HepG2 (cell line): Measurements from ENCODE around the gene GPHN. TPM values are rescaled to one million over a fixed set of nuclear protein-coding genes. Genes with fewer than 3 reads are reported as not detected.

Source experiments
- ATAC-seq: fragments of 200-7000 bp; cut with Tn5 transposase; 3 replicates; pipeline ENCODE4 v1.9.1; 2020; ENCODE audit warnings: mild to moderate bottlenecking, moderate library complexity
- BruUV-seq: library from RNA; stranded (reverse); fragments of 400-500 nt; replicated peaks from 2 replicates; lab custom pipeline; 2021; lab: Mats Ljungman, UMichigan
- CTCF ChIA-PET: fragments of 300-600 bp; formaldehyde crosslinking; extraction: SDS; loops from one replicate; lab custom pipeline; 2021; ENCODE audit warnings: low total read pairs, inconsistent platforms, low intra/inter-chr PET ratio; lab: Yijun Ruan, JAX
- POLR2A ChIA-PET: fragments of 350-600 bp; sonication (Branson Sonifier 250); formaldehyde crosslinking; loops from one replicate; lab custom pipeline; 2020; ENCODE audit warnings: antibody characterized with exemption, inconsistent platforms; lab: Yijun Ruan, JAX
- DNase-seq: peaks from one replicate; pipeline ENCODE4 v3.0.0-alpha.2; 2015; ENCODE audit warnings: low spot score
- FAIRE-seq: peaks from 3 replicates; lab custom pipeline; 2011; peaks lifted over from hg19 to GRCh38; lab: Jason Lieb, UNC
- H2AFZ ChIP-seq: one replicate; pipeline ENCODE4 v1.6.1; 2011; ENCODE audit warnings: low read length, inconsistent platforms
- H3K27ac ChIP-seq: fragments of 300-600 bp; 3 replicates; pipeline ENCODE4 v1.8.0; 2011; ENCODE audit warnings: mixed run types, mild to moderate bottlenecking, mixed read lengths, low read length, inconsistent platforms; ENCODE audit not compliant: insufficient read depth; ENCODE audit errors: extremely low read length
- H3K27me3 ChIP-seq, 2 experiments: fragments of 200-600 bp in 1 of 2; 2 replicates in 1 of 2; 3 replicates in 1 of 2; pipeline versions ENCODE4 v1.6.0 to v1.8.0; 2011; ENCODE audit warnings: low read length in 2 of 2, mild to moderate bottlenecking in 2 of 2, moderate library complexity in 2 of 2, inconsistent platforms in 1 of 2; ENCODE audit not compliant: insufficient read depth in 2 of 2, control insufficient read depth in 1 of 2
- H3K36me3 ChIP-seq, 2 experiments: fragments of 200-600 bp in 1 of 2; replicated peaks in 1 of 2; 2 replicates in 1 of 2; 3 replicates in 1 of 2; pipeline versions ENCODE4 v1.5.1 to v1.8.0; 2011; ENCODE audit warnings: low read length in 2 of 2, inconsistent platforms in 1 of 2; ENCODE audit not compliant: insufficient read depth in 2 of 2, control insufficient read depth in 1 of 2
- H3K4me1 ChIP-seq: 2 replicates; pipeline ENCODE4 v1.5.1; 2012; ENCODE audit warnings: low read length, inconsistent platforms; ENCODE audit not compliant: insufficient read depth
- H3K4me2 ChIP-seq: 2 replicates; pipeline ENCODE4 v1.6.0; 2011; ENCODE audit warnings: low read depth, low read length, inconsistent platforms
- H3K4me3 ChIP-seq, 3 experiments: fragments of 200-600 bp in 1 of 3; sonication (generic), shearing (Covaris generic) in 1 of 3; replicated peaks in 1 of 3; 2 replicates each; pipeline ENCODE4 v1.5.1; 2011 to 2016; ENCODE audit warnings: low read length in 3 of 3, inconsistent platforms in 2 of 3, low read depth in 2 of 3, mild to moderate bottlenecking in 2 of 3, control low read depth in 1 of 3, mixed read lengths in 1 of 3; ENCODE audit not compliant: insufficient read depth in 1 of 3
- H3K79me2 ChIP-seq: one replicate; pipeline ENCODE4 v1.6.1; 2011; ENCODE audit warnings: low read length, inconsistent platforms; ENCODE audit not compliant: insufficient read depth
- H3K9ac ChIP-seq: 2 replicates; pipeline ENCODE4 v1.6.0; 2011; ENCODE audit warnings: mild to moderate bottlenecking, low read depth, low read length, inconsistent platforms; ENCODE audit not compliant: insufficient read depth
- H3K9me3 ChIP-seq: 2 replicates; pipeline ENCODE4 v1.5.1; 2012; ENCODE audit warnings: mild to moderate bottlenecking, low read length
- H4K20me1 ChIP-seq: 2 replicates; pipeline ENCODE4 v1.6.0; 2011; ENCODE audit warnings: inconsistent platforms, mild to moderate bottlenecking, low read length, moderate library complexity; ENCODE audit not compliant: insufficient read depth
- CCAR2 ChIP-seq: fragments of 200-400 bp; formaldehyde crosslinking; optimal IDR thresholded peaks from 2 replicates; pipeline ENCODE3; 2018; ENCODE audit warnings: low read depth, mild to moderate bottlenecking, low read length, moderate library complexity
- ERF ChIP-seq: IDR thresholded peaks from 2 replicates; pipeline ENCODE4 v1.6.1; 2018; ENCODE audit warnings: missing biosample characterization, missing genetic modification reagents
- KDM5B ChIP-seq: sonication (generic); formaldehyde crosslinking; IDR thresholded peaks from 2 replicates; pipeline ENCODE4 v1.4.0; 2020; ENCODE audit warnings: missing genetic modification reagents, mild to moderate bottlenecking, borderline replicate concordance
- RAD21 ChIP-seq: fragments of 450-650 bp; formaldehyde crosslinking; IDR thresholded peaks from 2 replicates; pipeline ENCODE4 v1.5.0; 2020; ENCODE audit warnings: mild to moderate bottlenecking
- SMC3 ChIP-seq: IDR thresholded peaks from 2 replicates; pipeline ENCODE4 v1.6.1; 2011; ENCODE audit warnings: low read length, improper control_type of control experiment
- SP140L ChIP-seq: sonication (generic); formaldehyde crosslinking; IDR thresholded peaks from 2 replicates; pipeline ENCODE4 v1.4.0; 2020; ENCODE audit warnings: missing genetic modification reagents, borderline replicate concordance
- TAF15 ChIP-seq: fragments of 200-400 bp; formaldehyde crosslinking; IDR thresholded peaks from one replicate; pipeline ENCODE4 v1.6.1; 2018; ENCODE audit warnings: mild to moderate bottlenecking, low read depth, low read length; ENCODE audit not compliant: poor library complexity, severe bottlenecking
- TEAD3 ChIP-seq: optimal IDR thresholded peaks from 2 replicates; pipeline ENCODE3; 2016; ENCODE audit warnings: borderline replicate concordance
- ZBTB40 ChIP-seq, 2 experiments: fragments of 450-650 bp in 1 of 2; sonication (generic) in 1 of 2; formaldehyde crosslinking in 1 of 2; IDR thresholded peaks; 2 replicates each; pipeline versions ENCODE4 v1.6.1 to v1.8.0; 2016 to 2022; ENCODE audit warnings: antibody characterized with exemption in 1 of 2, mild to moderate bottlenecking in 1 of 2, missing genetic modification reagents in 1 of 2
- WGBS: methylation state at CpG from one replicate; pipeline ENCODE4 v1.1.6; 2017; ENCODE audit warnings: low lambda C conversion rate; 5-methylcytosine and 5-hydroxymethylcytosine counted together
- in situ Hi-C: cut with HindIII; loops from 2 replicates; pipeline ENCODE4 v1.10.0; 2017; ENCODE audit warnings: low pct_unique_long_range_greater_than_20kb; ENCODE audit not compliant: extremely low pct_ligation_motif_present
- intact Hi-C: fragments of 100-400 bp; cut with micrococcal nuclease; formaldehyde crosslinking; loops from one replicate; pipeline ENCODE4 v1.10.0; 2022; ENCODE audit not compliant: unreplicated experiment
- polyA plus RNA-seq, 8 experiments: library from polyadenylated mRNA; depleted of rRNA in 3 of 8; stranded (reverse) in 7 of 8; unstranded in 1 of 8; fragments of >200 nt; fragmentation: Illumina TruSeq in 4 of 8; extraction: Trizol in 4 of 8; gene quantifications; 2 replicates each; pipeline versions ENCODE4 v1.2.1 to v1.2.3, GENCODE V29; 2011 to 2016; ENCODE audit warnings: low read depth in 4 of 8, missing spikeins in 1 of 8, mixed read lengths in 1 of 8; ENCODE audit not compliant: insufficient read depth in 1 of 8
- total RNA-seq, 5 experiments: library from RNA; depleted of rRNA; stranded (reverse); fragments of >200 nt; fragmentation: Illumina TruSeq; extraction: Trizol; gene quantifications; 2 replicates each; pipeline ENCODE4 v1.2.3, GENCODE V29; 2016; ENCODE audit warnings: low read depth in 1 of 5
- TF ChIP-seq, protein P1 (sequence below): sonication (generic); formaldehyde crosslinking; IDR thresholded peaks from 2 replicates; pipeline ENCODE4 v1.8.1; 2023; ENCODE audit warnings: mild to moderate bottlenecking, missing genetic modification reagents, borderline replicate concordance
- TF ChIP-seq, protein P2 (sequence below): sonication (generic); formaldehyde crosslinking; IDR thresholded peaks from 2 replicates; pipeline ENCODE4 v1.5.0; 2020; ENCODE audit warnings: mild to moderate bottlenecking, missing genetic modification reagents, moderate library complexity

The GPHN gene
- total and polyA plus RNA-seq, 2 of the 13 experiments (the other 11 are each of a cell fraction or from before 2014, with no cell fraction given) = 12.7 to 19.2 TPM

GRCh38 chr14:67166450-67166853, 658.5 kb downstream of the GPHN start:
- H3K9me3 ChIP-seq = no peaks in the 10 kb centered on the region
- no peak overlapping the region for H3K4me3 ChIP-seq
- H3K27me3 ChIP-seq = no peaks in the 10 kb centered on the region
- H3K4me2 ChIP-seq = no peak overlapping the region
- H3K79me2 ChIP-seq = no peaks in the 10 kb centered on the region
- H4K20me1 ChIP-seq = no peaks in the 10 kb centered on the region
- H3K27ac ChIP-seq = no peak overlapping the region
- WGBS = 94% methylated on average over 5 of the region's 5 CpGs
- no TSS peak for BruUV-seq
- H3K36me3 ChIP-seq = peaks cover 0 to 1% of the 10 kb centered on the region in 2 experiments; a peak in 2 of 5 replicates
- peak; percentile 46; the same call in 1 of the 3 replicates for ATAC-seq
- CTCF ChIA-PET = interaction anchor here (1.5 to 2.8 kb wide), 2 partner anchors 119 to 169 kb away, joined by 17 to 42 read pairs; no protein-coding TSS in a partner anchor
- H2AFZ ChIP-seq = no peak overlapping the region
- H3K4me1 ChIP-seq = peaks cover 6% of the 10 kb centered on the region
- POLR2A ChIA-PET = no interaction called here
- FAIRE-seq = peak; percentile 95
- no peak overlapping the region for H3K9ac ChIP-seq
- DNase-seq = no peak
- intact Hi-C loops (loop anchor here (1.0 kb wide), 2 partner anchors 120 to 169 kb away; no protein-coding TSS in a partner anchor), in situ Hi-C loops (loop anchor here (5.0 kb wide), 1 partner anchor 116 kb away; no protein-coding TSS in a partner anchor)
- no peak for TF ChIP-seq KDM5B (CRISPR knock-in tag)
- TF ChIP-seq SP140L = no peak
- peak; percentile 57; the same call in 1 of the 2 replicates for TF ChIP-seq RAD21 (CRISPR knock-in tag)
- TF ChIP-seq CCAR2 = no peak
- no peak for TF ChIP-seq ERF (CRISPR knock-in tag)
- TF ChIP-seq, protein P1, sequence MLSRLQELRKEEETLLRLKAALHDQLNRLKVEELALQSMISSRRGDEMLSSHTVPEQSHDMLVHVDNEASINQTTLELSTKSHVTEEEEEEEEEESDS (CRISPR knock-in tag) = no peak
- TF ChIP-seq, protein P2, sequence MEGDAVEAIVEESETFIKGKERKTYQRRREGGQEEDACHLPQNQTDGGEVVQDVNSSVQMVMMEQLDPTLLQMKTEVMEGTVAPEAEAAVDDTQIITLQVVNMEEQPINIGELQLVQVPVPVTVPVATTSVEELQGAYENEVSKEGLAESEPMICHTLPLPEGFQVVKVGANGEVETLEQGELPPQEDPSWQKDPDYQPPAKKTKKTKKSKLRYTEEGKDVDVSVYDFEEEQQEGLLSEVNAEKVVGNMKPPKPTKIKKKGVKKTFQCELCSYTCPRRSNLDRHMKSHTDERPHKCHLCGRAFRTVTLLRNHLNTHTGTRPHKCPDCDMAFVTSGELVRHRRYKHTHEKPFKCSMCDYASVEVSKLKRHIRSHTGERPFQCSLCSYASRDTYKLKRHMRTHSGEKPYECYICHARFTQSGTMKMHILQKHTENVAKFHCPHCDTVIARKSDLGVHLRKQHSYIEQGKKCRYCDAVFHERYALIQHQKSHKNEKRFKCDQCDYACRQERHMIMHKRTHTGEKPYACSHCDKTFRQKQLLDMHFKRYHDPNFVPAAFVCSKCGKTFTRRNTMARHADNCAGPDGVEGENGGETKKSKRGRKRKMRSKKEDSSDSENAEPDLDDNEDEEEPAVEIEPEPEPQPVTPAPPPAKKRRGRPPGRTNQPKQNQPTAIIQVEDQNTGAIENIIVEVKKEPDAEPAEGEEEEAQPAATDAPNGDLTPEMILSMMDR (CRISPR knock-in tag) = peak; percentile 72
- no peak for TF ChIP-seq TAF15
- TF ChIP-seq TEAD3 (CRISPR knock-in tag) = peak; percentile 16
- TF ChIP-seq SMC3 = peak; percentile 89
- TF ChIP-seq ZBTB40 (IDR thresholded peaks at IDR 0.05) = no peak
- no peak for TF ChIP-seq ZBTB40 (CRISPR knock-in tag; IDR thresholded peaks at IDR 0.05)
